CD4-positive, alpha-beta T cell treated with Interleukin-6 at 100 ng/mL for 8 hours (primary cell): ENCODE measurements around the gene IGSF3.
A peak's percentile ranks its signal among the peaks of the same experiment; 100 is the strongest.
"Not testable (repeated sequence)": the region's sequence is repeated elsewhere in the genome, so short reads cannot be mapped to it uniquely, and the experiment has no call there.

Experiments used
- DNase-seq: peaks from one replicate; pipeline ENCODE4 v3.0.0-alpha.2; 2020; ENCODE audit warnings: mixed read lengths, low spot score

Gene IGSF3

DNA sequence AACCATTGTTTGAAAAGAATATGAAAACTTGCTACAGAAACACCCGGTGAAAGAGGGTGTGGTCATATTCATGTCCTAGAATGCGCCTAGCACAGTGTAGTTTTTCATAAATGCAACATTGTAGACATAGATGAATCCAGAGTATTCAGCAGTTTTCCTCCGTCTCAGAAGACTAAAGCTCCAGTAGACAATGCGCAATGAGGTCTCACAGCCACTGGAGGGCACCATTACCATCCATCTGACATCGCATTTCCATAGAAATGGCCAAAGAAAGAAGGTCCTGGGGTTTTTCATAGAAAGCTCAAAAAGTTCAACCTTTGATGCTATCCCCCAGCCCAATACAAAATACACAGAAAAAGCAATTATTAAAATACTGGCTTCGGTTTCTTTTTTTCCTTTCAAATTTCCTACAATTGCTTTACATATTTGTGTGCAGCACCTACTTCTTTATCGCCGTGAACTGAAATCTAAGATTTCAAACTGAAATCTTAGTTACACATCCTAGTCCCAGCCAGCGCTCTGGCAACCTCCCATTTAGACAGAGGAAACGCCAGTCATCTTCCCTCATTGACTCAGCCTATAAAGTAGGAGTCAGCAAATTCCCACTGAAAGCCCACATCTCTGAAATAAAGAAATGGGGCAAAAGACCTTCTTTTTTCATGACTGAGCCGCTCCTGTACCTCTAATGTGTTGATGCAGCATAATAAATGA lies 92.8 kb downstream of the IGSF3 start:
- peak; percentile 63 for DNase-seq

DNA sequence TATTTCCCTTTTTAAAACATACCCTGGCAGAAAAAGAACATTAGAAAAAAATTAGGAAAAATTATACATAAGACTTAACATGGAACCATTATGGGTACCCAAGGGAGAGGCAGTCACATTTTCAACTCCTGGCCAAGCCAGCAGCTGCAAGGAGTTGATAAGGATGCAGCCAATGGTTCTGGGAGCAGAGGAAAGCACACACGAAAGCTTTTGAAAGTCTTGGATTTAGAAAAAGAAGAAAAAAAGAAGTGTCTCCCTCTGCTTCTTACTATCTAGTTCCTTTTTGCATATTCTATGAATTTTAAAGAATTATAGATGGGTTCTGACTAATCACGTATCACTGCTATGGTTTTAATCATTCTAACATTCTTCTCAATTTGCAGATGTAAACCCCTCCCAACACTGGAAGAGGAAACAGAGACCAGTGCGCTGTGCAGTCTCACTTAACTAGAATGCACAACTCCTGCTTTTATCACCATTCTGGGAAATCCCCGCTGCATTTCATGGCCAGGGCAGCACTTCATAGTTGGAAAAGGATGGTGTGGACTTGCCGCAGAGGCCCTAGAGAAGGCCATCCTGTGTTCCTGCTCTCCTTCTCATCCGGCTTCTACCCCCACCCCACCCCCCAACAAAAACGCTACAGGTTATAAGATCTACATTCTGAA lies 94.0 kb downstream of the IGSF3 start:
- DNase-seq, result no peak

DNA sequence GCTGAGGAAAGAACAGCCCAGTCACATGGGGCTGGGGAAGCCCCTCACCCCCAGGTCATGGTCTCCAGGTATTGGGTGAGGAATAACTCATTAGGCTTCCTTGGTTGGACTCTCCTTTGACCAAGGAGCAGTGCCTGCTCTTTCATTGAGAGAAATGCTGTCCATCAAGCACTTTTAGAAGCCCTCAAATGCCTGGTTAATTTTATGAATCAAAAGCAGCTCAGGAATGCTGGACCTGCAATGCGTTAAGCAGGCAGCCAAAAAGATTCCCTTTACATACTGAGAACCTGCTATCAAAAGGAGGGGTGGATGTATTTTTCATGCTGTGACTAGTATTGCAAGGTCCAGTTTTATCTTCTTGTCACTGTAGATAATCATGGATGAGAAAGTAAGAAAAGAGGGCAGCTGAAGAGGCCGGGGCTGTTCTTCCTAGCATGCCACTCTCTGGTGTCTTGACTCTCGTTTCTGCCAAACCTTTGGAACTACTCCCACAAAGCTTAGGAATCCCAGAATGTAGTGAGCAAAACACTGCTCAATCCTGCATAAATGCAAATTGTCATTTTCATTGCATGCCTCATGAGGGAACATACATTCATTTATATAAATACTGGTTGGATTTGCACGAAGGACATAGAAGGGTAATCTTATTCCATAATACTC lies 94.6 kb downstream of the IGSF3 start:
- DNase-seq, result no peak

DNA sequence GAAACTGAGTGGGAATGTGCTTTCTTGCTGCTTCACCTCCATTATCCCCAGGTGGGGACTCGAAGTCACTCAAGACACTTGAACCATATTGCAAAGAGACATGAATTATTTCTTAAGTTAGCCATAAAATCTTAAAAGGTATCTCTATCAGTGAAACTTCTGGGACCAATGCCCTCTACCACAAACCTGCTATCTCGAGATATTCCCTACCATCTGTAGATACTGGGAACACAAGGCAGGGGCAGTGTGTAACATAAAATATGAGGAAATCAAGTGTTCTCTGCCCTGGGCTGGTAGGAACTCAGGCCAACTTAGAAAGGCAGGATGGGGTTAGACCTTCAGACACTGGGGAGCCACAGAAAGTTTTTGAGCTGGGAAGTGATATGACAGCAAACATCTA lies 95.4 kb downstream of the IGSF3 start:
- no peak for DNase-seq

DNA sequence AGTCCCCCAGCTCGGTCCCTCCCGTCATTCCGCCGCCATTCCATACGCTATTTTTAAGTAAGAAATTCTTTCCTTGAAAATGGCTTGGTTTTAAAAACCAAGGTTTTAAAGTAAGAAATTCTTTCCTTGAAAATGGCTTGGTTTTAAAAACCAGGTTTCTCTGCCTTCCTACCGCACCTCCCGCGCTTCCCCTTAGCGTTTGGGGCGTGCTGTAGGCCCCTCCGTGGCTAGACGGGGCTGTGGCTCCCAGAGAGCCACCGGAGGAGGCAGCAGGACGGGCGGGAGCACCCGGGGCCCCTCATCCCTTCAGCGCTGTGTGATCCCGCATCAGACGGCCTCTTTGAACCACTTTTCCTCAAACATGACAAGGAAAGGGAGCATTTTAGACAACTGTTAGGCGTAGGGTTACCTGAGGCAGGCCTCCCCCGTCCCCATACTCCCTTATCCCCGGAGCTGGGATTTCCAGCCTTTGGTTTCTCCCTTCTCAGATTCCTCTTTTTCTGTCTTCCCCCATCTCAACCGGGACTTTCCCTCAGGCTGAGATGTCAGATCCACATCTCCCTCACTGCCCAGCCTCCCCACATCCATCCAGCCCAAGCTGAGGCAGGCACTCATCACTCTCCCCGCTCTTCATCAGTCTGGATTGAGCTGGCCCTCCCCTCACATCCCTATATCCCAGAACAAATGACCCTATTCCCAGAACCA lies 96.2 kb downstream of the IGSF3 start:
- DNase-seq, result no peak

DNA sequence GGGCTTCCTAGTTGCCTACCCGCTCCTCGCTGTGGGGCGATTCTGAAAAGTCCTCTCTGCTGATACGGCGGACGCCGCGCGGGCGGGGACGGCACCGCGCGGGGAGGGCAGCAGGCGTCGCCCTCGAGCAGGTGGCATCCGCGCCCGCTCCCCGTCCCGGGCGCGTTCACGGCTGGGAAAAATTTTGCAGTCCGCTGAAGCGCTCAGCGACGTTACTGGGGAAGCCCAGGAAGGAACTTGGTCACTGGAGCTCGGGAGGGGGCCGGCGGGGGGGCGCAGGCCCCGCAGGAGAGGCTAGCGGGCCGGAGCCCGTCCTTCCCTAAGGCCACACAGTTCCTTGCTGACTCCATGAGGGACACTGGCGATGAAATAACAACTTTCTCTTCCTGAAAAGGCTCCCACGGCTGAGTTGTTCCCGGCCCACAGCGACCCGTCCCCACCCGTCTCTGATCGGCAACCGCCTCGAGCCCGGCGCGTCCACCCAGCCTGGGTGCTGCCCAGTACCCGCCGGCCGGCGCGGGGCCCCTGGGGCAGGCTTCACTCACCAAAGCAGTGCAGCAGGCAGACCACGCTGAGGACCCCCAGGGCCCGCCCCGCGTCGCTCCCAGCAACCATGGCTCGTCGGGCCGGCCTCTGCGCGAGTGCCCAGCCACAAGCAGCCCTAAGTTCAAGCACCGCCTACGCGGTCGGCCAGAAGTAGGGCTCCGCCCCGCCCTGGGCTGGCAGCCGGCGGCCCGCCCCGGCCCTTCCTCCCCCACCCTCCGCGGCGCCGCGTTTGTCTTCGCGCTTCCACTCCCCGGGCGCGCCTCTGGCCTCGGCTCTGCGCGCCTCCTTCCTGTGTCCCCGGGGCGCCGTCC lies 96.9 kb downstream of the IGSF3 start, which contains the start of gene CD58:
CD58 (minus strand) TSS at position 669 of the 857 bp plus-strand sequence; CDS start at position 615, 54 bp downstream.
- DNase-seq, result peak; percentile 76

DNA sequence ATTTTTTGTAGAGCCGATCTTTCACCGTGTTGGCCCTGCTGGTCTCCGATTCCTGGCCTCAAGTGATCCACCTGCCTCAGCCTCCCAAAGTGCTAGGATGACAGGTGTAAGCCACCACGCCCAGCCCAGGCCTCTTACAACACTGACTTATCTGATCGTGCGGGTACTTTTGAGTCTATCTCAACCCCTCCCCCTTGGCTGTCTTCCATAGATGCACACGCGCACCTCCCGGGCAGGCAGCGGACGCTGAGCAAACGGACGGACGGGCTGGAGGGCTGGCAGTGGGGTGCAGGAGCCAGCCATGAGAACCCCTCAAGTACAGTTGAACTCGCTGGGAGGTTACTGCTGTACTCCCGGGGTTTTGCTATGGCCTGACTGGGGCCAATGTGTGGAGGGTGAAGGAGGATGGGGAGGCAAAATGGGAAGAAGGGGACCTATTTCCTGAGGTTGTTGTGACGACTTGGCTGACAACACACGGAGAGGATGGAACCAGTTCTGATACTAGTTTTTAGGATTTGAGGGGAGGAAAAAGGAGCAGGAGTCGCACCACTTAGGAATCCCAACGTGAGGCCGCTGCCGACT lies 97.7 kb downstream of the IGSF3 start:
- peak; percentile 61 for DNase-seq

DNA sequence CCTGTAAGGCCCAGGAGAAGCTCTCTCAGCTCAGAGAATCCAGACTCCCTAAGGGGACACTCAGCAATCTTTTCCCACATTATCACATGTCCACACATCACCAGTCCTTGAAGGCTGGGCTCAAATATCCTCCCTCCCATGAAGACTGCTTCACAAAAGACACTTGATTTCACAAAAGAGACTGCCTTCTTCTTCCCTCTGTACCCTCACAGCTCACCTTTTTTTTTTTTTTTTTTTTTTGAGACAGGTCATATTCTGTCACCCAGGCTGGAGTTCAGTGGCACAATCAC lies 98.2 kb downstream of the IGSF3 start:
- DNase-seq, result no peak

DNA sequence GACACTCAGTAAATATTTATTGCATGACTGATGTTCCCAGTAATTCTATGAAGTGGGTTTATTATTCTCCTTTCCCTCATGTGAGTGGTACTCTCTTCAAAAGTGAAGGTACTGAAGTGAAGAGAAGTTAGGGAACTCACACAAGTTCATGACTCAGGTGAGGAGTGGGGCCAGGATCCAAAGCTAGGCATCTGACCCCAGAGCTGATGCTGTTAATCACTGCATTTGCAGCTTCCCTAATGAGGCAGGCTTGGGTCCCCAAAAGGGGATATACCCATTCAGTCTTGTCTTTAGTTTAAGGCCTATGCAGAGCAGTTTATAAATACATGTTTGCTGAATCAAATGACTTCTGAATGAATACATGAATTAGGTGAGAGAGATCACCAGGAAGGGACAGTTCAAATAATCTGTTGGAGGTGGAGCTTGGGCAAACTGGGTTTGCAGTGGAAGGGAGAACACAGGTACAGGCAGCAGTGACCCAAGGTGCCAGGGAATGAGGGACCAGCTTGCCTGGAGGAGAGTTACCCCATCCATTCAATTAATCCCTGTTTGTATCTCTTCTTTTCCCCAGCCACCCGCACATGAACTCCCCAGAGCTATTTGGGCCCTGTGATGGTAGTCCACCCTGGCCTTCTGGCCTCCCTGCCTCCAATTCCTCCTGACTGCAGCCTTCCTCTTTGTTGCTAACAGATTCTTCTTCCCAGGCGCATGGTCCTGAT lies 98.7 kb downstream of the IGSF3 start:
- DNase-seq, result no peak

DNA sequence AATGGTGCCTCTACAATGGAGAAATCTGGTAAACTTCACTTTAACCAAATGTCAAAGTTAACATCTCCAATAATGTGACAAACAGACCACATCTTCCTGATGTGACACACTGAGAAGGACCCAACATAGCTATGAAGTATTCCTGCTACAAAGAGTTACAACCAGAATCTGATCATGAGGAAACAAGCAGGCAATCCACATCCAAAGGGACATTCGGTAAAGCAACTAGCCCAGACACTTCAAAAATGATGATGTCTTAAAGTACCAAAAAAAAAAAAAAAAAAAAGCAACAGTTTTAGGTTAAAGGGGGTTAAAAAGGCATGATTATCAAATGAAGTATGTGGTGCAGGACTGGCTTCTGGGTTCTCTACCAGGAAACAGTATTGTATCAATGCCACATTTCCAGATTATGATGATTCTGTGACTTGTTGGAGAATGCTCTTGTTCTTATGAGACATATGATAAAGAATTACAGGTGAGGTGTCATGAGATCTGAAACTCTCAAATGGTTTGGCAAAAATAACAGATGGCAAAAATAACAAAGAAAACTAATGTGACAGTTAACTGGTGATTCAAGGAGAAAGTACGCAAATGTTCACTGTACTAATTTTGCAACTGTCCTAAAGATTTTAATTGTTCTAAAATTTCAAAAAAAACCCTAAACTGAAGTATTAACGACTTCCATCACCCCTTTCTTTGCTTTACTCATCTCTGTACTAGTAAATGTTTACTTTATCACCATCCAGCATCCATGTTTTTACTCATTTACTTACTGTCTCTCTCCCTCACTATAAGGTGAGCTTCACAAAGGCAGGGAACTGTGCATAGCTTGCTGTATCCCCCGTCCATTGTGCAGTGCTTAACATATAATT lies 99.5 kb downstream of the IGSF3 start:
- no peak for DNase-seq

DNA sequence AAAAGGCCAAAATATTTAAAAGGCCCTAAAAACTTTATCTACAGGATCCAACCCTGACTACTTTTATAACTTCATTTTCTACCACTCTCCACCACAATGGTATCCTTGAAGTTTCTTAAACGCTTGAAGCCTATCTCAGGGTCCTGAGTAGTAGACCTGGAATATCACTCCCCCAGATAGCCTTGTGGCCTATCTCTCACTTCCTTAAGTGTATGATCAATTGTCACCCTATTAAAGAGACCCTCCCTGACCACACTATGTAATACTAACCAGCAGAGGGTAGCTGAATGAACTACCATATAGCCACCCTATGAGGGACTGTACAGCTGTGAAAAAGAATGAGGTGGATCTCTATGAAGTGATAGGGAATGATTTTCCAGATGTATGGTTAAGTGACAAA lies 102.3 kb downstream of the IGSF3 start:
- DNase-seq, result no peak

DNA sequence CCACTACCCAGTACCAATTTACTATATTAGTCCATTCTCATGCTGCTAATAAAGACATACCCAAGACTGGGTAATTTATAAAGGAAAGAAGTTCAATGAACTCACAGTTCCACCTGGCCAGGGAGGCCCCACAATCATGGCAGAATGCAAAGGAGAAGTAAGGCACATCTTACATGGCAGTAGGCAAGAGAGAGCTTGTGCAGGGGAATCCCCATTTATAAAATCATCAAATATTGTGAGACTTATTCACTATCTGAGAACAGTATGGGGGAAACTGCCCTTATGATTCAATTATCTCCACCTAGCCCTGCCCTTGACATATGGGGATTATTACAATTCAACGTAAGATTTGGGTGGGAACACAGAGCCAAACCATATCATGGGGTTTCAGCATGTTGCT lies 103.1 kb downstream of the IGSF3 start:
- no peak for DNase-seq

DNA sequence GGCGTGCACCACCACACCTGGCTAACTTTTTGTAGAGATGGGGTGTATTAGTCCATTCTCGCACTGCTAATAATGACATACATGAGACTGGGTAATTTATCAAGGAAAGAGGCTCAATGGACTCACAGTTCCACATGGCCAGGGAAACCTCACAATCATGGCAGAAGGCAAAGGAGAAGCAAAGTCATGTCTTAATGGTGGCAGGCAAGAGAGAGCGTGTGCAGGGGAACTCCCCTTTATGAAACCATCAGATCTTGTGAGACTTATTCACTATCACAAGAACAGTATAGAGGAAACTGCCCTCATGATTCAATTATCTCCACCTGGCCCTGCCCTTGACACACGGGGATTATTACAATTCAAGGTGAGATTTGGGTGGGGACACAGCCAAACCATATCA lies 105.1 kb downstream of the IGSF3 start:
- not testable (repeated sequence) for DNase-seq

DNA sequence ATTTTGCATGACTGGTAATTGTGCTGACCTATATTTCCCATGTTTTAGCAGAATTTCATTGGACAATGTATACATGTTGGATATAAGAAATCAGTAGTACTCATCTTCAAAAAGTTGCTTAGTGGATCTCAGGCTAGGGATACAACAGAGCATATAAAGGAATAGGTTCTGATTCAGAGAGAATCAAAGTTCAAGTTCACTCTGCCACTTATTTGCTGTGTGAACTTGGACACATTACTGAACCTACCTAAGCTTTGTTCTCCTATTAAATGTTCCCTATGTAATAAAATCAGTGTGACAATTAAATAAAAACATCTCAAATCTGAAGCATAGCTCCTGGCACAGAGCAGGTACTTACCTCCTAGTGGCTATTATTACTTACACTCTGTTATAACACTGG lies 106.0 kb downstream of the IGSF3 start:
- DNase-seq, result no peak

DNA sequence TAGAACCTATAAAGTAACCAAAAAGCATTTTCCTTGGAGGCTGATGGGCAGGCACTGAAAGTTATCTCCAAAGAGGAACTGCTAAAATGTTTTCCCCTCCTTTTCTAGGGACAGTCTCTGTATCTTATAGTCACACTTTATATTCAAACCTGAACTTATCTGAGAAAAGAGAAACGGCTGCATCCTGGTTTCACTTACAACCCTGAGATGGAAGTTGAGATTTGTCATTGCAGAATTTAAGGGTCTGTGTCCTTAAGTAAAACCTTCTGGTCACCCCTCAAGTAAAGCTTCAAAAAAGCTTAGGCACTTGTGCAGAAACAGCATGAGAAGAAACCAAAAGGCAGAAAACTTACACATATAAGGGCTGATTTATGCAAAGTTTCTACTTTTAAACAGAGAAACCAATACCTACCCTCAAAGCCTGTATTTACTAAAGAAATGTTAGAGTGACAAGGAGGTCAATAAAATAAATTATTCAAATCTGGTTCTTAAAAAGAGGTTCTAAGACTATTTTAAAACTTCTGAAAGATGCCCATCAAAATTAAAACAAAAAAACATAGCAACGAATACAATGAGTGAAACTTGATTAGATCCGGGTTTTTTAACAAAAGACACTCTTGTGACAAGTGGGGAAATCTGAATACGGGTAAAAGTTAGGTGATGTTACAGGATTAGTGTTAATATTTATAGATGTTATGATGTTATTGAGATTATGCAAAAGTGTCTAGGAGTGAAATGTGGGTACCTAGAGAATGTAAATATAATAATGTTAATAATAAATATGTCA lies 106.6 kb downstream of the IGSF3 start:
- no peak for DNase-seq

DNA sequence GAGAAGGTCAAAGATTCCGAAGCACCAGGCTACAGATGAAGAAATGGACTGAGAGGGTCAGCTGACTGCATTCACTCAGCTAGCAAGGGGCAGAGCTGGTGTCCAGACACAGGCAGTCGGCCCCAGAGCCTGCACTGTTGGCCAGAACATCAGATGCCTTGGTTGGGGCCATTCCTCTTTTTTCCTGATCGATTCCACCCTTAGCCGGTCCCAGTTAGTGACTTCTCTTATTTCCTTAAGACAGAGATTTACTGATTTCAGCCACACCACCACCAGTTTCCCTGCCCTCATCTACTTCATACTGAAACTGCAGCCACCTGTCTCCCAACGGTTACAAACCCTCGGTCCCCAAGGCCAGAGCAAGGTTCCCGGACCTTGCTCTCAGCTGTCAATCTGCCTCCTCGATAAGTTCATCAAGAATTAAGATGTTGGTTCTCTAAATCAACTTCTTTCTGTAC lies 108.2 kb downstream of the IGSF3 start:
- DNase-seq, result no peak

DNA sequence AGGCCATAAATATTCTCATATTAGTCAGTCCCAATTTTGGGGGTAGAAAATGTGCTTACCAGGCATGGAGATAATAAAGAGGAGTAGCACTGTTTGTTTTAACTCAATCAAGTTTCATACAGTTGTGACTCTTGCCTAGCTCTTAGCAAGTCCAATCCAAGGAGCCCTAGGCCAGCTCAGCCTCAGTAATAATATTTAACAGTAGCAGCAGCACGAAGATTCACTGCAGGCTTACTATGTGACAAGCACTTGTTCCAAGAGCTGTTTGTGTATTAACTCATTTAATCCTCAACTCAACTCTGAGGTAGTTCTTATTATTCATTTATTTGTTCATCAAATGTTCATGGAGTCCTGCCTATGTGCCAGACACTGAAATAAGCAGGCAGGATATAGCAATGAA lies 109.0 kb downstream of the IGSF3 start:
- no peak for DNase-seq

DNA sequence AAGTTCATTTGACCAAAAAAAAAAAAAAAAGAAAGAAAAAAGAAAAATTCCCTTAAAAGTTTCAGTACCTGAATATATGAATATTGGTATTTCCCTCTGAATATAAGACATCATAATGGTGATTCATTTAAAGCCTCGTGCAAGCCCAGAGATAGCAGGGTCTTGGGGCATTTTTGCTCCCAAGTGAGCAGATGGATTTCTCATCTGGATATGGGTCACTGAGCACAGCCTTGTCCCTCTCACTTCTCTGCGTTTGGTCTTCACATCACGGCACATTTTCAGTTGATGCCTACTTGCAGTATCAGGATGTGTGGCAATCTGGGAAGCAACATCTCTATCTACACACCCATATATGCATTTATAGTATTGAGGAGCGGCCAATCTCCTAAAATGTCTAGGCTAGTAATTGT lies 109.4 kb downstream of the IGSF3 start:
- no peak for DNase-seq

DNA sequence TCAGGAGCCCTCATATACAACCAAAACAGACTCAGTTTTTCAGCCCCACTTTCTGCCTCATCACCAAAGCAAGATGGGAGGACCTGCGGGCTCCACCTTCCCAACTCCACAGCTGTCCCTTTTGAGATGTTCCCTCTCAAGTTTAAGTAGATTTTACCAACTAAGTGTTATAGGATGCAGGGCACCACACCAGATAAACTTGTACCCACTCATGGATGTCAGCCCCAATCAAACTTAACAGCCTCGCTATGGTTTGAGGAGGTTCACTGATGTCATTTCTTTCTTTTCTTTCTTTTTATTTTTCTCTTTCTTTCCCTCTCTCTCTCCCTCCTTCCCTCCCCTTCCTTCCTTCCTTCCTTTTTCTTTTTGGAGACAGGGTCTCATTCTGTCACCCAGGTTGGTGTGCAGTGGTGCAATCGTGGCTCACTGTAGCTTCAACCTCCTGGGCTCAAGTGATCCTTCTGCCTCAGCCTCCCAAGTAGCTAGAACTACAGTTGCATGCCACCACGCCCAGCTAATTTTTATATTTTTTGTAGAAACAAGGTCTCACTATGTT lies 110.1 kb downstream of the IGSF3 start:
- DNase-seq, result no peak
